Left ventricle myocardium inferior (tissue), 1 donor: Measurements from ENCODE around the gene PIP4K2C. TPM values are rescaled to one million over a fixed set of nuclear protein-coding genes. Genes with fewer than 3 reads are reported as not detected.
"Not testable (repeated sequence)": the region's sequence is repeated elsewhere in the genome, so short reads cannot be mapped to it uniquely, and the experiment has no call there.

Source experiments
- DNase-seq: peaks from one replicate; pipeline ENCODE4 v3.0.0-alpha.2; 2020
- H3K27ac ChIP-seq: fragments of 200-600 bp; replicated peaks from 2 replicates; pipeline ENCODE4 v1.8.0; 2021
- H3K27me3 ChIP-seq: fragments of 200-600 bp; 2 replicates; pipeline ENCODE4 v1.8.0; 2021; ENCODE audit warnings: low read depth
- H3K36me3 ChIP-seq: fragments of 200-600 bp; 2 replicates; pipeline ENCODE4 v1.8.0; 2021
- H3K4me1 ChIP-seq: fragments of 200-600 bp; 2 replicates; pipeline ENCODE4 v1.8.0; 2021
- H3K4me3 ChIP-seq: fragments of 200-600 bp; 2 replicates; pipeline ENCODE4 v1.8.0; 2021; ENCODE audit warnings: mild to moderate bottlenecking, moderate library complexity
- H3K9me3 ChIP-seq: fragments of 200-600 bp; replicated peaks from 2 replicates; pipeline ENCODE4 v1.8.0; 2021
- CTCF ChIP-seq: fragments of 200-600 bp; IDR thresholded peaks from 2 replicates; pipeline ENCODE4 v1.8.0; 2021; ENCODE audit warnings: antibody characterized with exemption, mild to moderate bottlenecking, borderline replicate concordance
- intact Hi-C: fragments of 100-400 bp; cut with micrococcal nuclease; formaldehyde crosslinking; loops from one replicate; pipeline ENCODE4 v1.11.0; 2022
- total RNA-seq: library from RNA; stranded (reverse); fragmentation: NEBNext Ultra II Directional; extraction: Animal tissue kit (Norgen Biotek cat#: 25700); gene quantifications from one replicate; pipeline ENCODE4 v1.2.1, GENCODE V29; 2021
- donor health status: DM: no; HTN: yes; CAD: no; lungs with severe emphysema.

Gene PIP4K2C
- total RNA-seq, 1 donor from 2014 or later: 12.3 TPM

GRCh38 chr12:57554453-57554852 lies 36.5 kb upstream of the PIP4K2C start:
- Histone ChIP-seq H3K4me3 (no peak overlapping the region), H3K27me3 (peaks cover 50% of the 10 kb centered on the region), H3K27ac (no peak overlapping the region), H3K4me1 (peaks cover 9% of the 10 kb centered on the region), H3K36me3 (no peaks in the 10 kb centered on the region), H3K9me3 (no peaks in the 10 kb centered on the region)
- no peak for DNase-seq
- intact Hi-C loops: no loop called here
- no peak for TF ChIP-seq CTCF

- H3K27me3 ChIP-seq: peaks cover 46% of the 10 kb centered on the region
- no peak overlapping the region for H3K27ac ChIP-seq
- H3K36me3 ChIP-seq: no peaks in the 10 kb centered on the region
- H3K4me1 ChIP-seq: peaks cover 5% of the 10 kb centered on the region
- no peak for TF ChIP-seq CTCF
- DNase-seq: no peak
- H3K9me3 ChIP-seq: no peaks in the 10 kb centered on the region
- no peak overlapping the region for H3K4me3 ChIP-seq
- intact Hi-C loops: no loop called here
Measured at GRCh38 chr12:57554897-57555296, 36.1 kb upstream of the PIP4K2C start.

- no peaks in the 10 kb centered on the region for H3K9me3 ChIP-seq
- H3K27ac ChIP-seq: no peak overlapping the region
- no peak for TF ChIP-seq CTCF
- H3K4me3 ChIP-seq: no peak overlapping the region
- peaks cover 41% of the 10 kb centered on the region for H3K27me3 ChIP-seq
- H3K4me1 ChIP-seq: no peaks in the 10 kb centered on the region
- intact Hi-C loops: no loop called here
- no peak for DNase-seq
- H3K36me3 ChIP-seq: no peaks in the 10 kb centered on the region
Measured at GRCh38 chr12:57558864-57559263, 32.1 kb upstream of the PIP4K2C start.

- DNase-seq: no peak
- Histone ChIP-seq H3K27ac (no peak overlapping the region), H3K9me3 (no peaks in the 10 kb centered on the region), H3K4me1 (no peaks in the 10 kb centered on the region), H3K36me3 (no peaks in the 10 kb centered on the region), H3K4me3 (no peak overlapping the region), H3K27me3 (peaks cover 44% of the 10 kb centered on the region)
- intact Hi-C loops: no loop called here
- no peak for TF ChIP-seq CTCF
Measured at GRCh38 chr12:57560516-57560915, 30.5 kb upstream of the PIP4K2C start.

- H3K27ac ChIP-seq, DNase-seq, H3K9me3 ChIP-seq, H3K4me3 ChIP-seq, H3K4me1 ChIP-seq, H3K36me3 ChIP-seq, intact Hi-C loops: not testable (repeated sequence)
- peaks cover 50% of the 10 kb centered on the region for H3K27me3 ChIP-seq
Measured at GRCh38 chr12:57561117-57561516, 29.9 kb upstream of the PIP4K2C start.

- no peak for TF ChIP-seq CTCF
- DNase-seq: no peak
- intact Hi-C loops: no loop called here
- Histone ChIP-seq H3K9me3 (no peaks in the 10 kb centered on the region), H3K27me3 (peaks cover 71% of the 10 kb centered on the region), H3K27ac (no peak overlapping the region), H3K4me3 (no peak overlapping the region), H3K4me1 (no peaks in the 10 kb centered on the region), H3K36me3 (no peaks in the 10 kb centered on the region)
Measured at GRCh38 chr12:57563358-57563757, 27.6 kb upstream of the PIP4K2C start.
